Smooth muscle cell (in vitro differentiated cells): ENCODE data around the gene ZNF691. TPM values are rescaled to one million over a fixed set of nuclear protein-coding genes. Genes with fewer than 3 reads are reported as not detected.
"Not testable (repeated sequence)": the region's sequence is repeated elsewhere in the genome, so short reads cannot be mapped to it uniquely, and the experiment has no call there.

Experiments
- DNase-seq: peaks from one replicate; lab custom pipeline; 2025; ENCODE audit not compliant: unreplicated experiment; lab: John Stamatoyannopoulos, UW
- H2AFZ ChIP-seq: fragments of 200-600 bp; sonication (generic); 2 replicates; pipeline ENCODE4 v1.6.0; 2016; ENCODE audit warnings: antibody characterized with exemption, low read depth, mild to moderate bottlenecking
- H3F3A ChIP-seq: fragments of 200-600 bp; sonication (generic); 2 replicates; pipeline ENCODE4 v1.6.0; 2017; ENCODE audit warnings: antibody characterized with exemption, low read depth
- H3K27ac ChIP-seq: fragments of 200-600 bp; sonication (generic); 2 replicates; pipeline ENCODE4 v1.5.1; 2016; ENCODE audit warnings: low read depth, mild to moderate bottlenecking
- H3K27me3 ChIP-seq: fragments of 200-600 bp; sonication (generic); 2 replicates; pipeline ENCODE4 v1.6.1; 2016; ENCODE audit warnings: low read depth, mild to moderate bottlenecking
- H3K36me3 ChIP-seq: fragments of 200-600 bp; sonication (generic); 2 replicates; pipeline ENCODE4 v1.5.1; 2016; ENCODE audit warnings: low read depth
- H3K4me1 ChIP-seq: fragments of 200-600 bp; sonication (generic); 2 replicates; pipeline ENCODE4 v1.5.1; 2016; ENCODE audit warnings: low read depth
- H3K4me2 ChIP-seq: fragments of 200-600 bp; sonication (generic); 2 replicates; pipeline ENCODE4 v1.6.0; 2016; ENCODE audit warnings: mild to moderate bottlenecking
- H3K4me3 ChIP-seq: fragments of 200-600 bp; sonication (generic); 2 replicates; pipeline ENCODE4 v1.5.1; 2016; ENCODE audit warnings: mild to moderate bottlenecking
- H3K79me2 ChIP-seq: fragments of 200-600 bp; sonication (generic); 2 replicates; pipeline ENCODE4 v1.6.0; 2016; ENCODE audit warnings: low read depth, mild to moderate bottlenecking
- H3K9ac ChIP-seq: fragments of 200-600 bp; sonication (generic); 2 replicates; pipeline ENCODE4 v1.6.0; 2016; ENCODE audit warnings: low read depth
- H3K9me3 ChIP-seq: fragments of 200-600 bp; sonication (generic); replicated peaks from 2 replicates; pipeline ENCODE4 v1.5.1; 2016; ENCODE audit warnings: low read depth
- H4K20me1 ChIP-seq: fragments of 200-600 bp; sonication (generic); 2 replicates; pipeline ENCODE4 v1.6.0; 2016; ENCODE audit warnings: low read depth
- WGBS: methylation state at CpG from one replicate; pipeline ENCODE4 v1.1.7; 2016; ENCODE audit warnings: low lambda C conversion rate; 5-methylcytosine and 5-hydroxymethylcytosine counted together
- polyA plus RNA-seq: library from polyadenylated mRNA; unstranded; fragments of >200 nt; fragmentation: Nextera tagmentation; extraction: Ambion mirVana; gene quantifications from 2 replicates; pipeline ENCODE4 v1.2.1, GENCODE V29; 2016
- total RNA-seq: library from RNA; depleted of rRNA; stranded (reverse); fragments of >200 nt; gene quantifications from 2 replicates; pipeline ENCODE4 v1.2.3, GENCODE V29; 2014
- TF ChIP-seq, protein P1 (sequence below): fragments of 200-600 bp; sonication (generic); IDR thresholded peaks from 2 replicates; pipeline ENCODE4 v1.5.1; 2017; ENCODE audit warnings: borderline replicate concordance, mild to moderate bottlenecking, antibody characterized with exemption; ENCODE audit not compliant: insufficient read depth, poor library complexity, severe bottlenecking

Gene ZNF691
- total and polyA plus RNA-seq, 2 experiments from 2014 or later: 4.2 to 4.8 TPM

GRCh38 chr1:42873108-42873507 lies 26.7 kb downstream of the ZNF691 start:
- H3K79me2 ChIP-seq, H3K27ac ChIP-seq, H3K4me3 ChIP-seq, H4K20me1 ChIP-seq, H3K9ac ChIP-seq, H3K9me3 ChIP-seq, DNase-seq, H2AFZ ChIP-seq, H3F3A ChIP-seq, H3K36me3 ChIP-seq, H3K4me2 ChIP-seq, H3K4me1 ChIP-seq: not testable (repeated sequence)
- peaks cover 20% of the 10 kb centered on the region for H3K27me3 ChIP-seq

- H3K4me1 ChIP-seq: no peaks in the 10 kb centered on the region
- H3K36me3 ChIP-seq: no peaks in the 10 kb centered on the region
- TF ChIP-seq, protein P1, sequence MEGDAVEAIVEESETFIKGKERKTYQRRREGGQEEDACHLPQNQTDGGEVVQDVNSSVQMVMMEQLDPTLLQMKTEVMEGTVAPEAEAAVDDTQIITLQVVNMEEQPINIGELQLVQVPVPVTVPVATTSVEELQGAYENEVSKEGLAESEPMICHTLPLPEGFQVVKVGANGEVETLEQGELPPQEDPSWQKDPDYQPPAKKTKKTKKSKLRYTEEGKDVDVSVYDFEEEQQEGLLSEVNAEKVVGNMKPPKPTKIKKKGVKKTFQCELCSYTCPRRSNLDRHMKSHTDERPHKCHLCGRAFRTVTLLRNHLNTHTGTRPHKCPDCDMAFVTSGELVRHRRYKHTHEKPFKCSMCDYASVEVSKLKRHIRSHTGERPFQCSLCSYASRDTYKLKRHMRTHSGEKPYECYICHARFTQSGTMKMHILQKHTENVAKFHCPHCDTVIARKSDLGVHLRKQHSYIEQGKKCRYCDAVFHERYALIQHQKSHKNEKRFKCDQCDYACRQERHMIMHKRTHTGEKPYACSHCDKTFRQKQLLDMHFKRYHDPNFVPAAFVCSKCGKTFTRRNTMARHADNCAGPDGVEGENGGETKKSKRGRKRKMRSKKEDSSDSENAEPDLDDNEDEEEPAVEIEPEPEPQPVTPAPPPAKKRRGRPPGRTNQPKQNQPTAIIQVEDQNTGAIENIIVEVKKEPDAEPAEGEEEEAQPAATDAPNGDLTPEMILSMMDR: no peak
- DNase-seq: no peak
- no peak overlapping the region for H3K27ac ChIP-seq
- H2AFZ ChIP-seq: no peak overlapping the region
- WGBS: 86% methylated on average over 1 of the region's 1 CpG
- H4K20me1 ChIP-seq: no peaks in the 10 kb centered on the region
- peaks cover 20% of the 10 kb centered on the region for H3K27me3 ChIP-seq
- no peaks in the 10 kb centered on the region for H3K9me3 ChIP-seq
- H3K4me3 ChIP-seq: no peak overlapping the region
- H3K79me2 ChIP-seq: no peaks in the 10 kb centered on the region
- H3K4me2 ChIP-seq: no peak overlapping the region
- no peaks in the 10 kb centered on the region for H3F3A ChIP-seq
- no peak overlapping the region for H3K9ac ChIP-seq
These were observed 27.3 kb downstream of the ZNF691 start for GRCh38 chr1:42873670-42874069.

DNA sequence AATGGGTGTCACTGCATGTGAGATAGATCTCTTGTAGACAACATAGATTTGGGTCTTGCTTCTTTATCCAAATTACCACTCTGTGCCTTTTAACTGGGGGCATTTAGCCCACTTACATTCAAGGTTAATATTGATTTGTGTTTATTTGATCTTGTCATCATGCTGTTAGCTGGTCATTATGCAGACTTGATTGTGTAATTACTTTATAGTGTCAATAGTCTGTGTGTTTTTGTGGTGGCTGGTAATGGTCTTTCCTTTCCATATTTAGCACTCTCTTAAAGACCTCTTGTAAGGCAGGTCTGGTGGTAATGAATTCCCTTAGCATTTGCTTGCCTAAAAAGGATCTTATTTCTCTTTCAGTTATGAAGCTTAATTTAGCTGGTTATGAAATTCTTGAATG lies 29.6 kb downstream of the ZNF691 start:
- Histone ChIP-seq H4K20me1 (no peaks in the 10 kb centered on the region), H3K79me2 (no peaks in the 10 kb centered on the region), H3K9me3 (no peaks in the 10 kb centered on the region), H3K4me2 (no peak overlapping the region), H3K27me3 (peaks cover 20% of the 10 kb centered on the region), H3K27ac (no peak overlapping the region), H3F3A (no peaks in the 10 kb centered on the region), H3K9ac (no peak overlapping the region), H2AFZ (no peak overlapping the region), H3K4me1 (no peaks in the 10 kb centered on the region), H3K36me3 (no peaks in the 10 kb centered on the region), H3K4me3 (no peak overlapping the region)
- no peak for DNase-seq
- TF ChIP-seq, protein P1: no peak

- WGBS: 65% methylated on average over 2 of the region's 2 CpGs
- Histone ChIP-seq H3K27ac (no peak overlapping the region), H4K20me1 (no peaks in the 10 kb centered on the region), H3K9me3 (no peaks in the 10 kb centered on the region), H3K4me2 (no peak overlapping the region), H3K27me3 (peaks cover 14% of the 10 kb centered on the region), H2AFZ (no peak overlapping the region), H3K79me2 (no peaks in the 10 kb centered on the region), H3F3A (no peaks in the 10 kb centered on the region), H3K36me3 (no peaks in the 10 kb centered on the region), H3K4me3 (no peak overlapping the region), H3K9ac (no peak overlapping the region), H3K4me1 (no peaks in the 10 kb centered on the region)
- DNase-seq: no peak
- TF ChIP-seq, protein P1: no peak
These were observed 31.0 kb downstream of the ZNF691 start for GRCh38 chr1:42877380-42877779.
